GM12874 (cell line): ENCODE data around the gene TMEM238.

Source experiments
- CTCF ChIP-seq: IDR thresholded peaks from 2 replicates; pipeline ENCODE4 v1.5.1; 2011; ENCODE audit warnings: low read depth, mild to moderate bottlenecking, control low read depth, low read length, moderate library complexity; ENCODE audit not compliant: insufficient read depth

TMEM238 gene

DNA sequence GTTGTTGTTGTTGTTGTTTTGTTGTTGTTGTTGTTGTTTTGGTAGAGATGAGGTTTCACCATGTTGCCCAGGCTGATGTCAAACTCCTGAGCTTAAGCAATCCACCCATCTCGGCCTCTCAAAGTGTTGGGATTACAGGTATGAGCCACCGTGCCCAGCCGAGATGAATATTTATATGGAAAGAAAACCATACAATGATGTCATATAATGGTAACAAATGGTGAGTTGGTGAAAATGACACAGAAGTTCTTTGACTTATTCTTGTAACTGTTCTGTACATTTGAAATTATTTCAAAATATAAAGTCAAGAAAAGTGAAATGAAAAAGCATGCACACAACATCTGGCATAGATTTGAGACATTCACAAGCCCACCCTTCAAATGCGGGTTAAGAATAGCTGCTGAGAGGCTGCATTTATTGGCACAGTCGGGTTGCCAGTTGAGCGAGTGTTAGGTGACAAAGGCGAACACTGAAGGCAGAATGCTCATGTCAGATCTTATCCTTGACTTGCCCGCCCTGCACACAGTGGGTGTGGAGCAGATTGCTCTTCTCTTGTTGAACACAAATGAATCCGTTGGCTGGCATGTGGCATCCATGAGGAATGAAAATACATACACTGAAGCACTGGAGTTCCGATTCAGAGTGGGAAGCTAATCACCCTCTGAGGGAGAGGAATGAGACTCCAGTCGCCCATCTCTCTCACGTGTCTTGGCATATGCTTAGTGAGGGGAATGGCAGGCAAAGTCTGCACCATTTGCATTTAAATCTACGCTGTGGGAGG is 39.3 kb upstream of the TMEM238 start:
- TF ChIP-seq CTCF, result no peak

GRCh38 chr19:55419624-55420236 is 35.6 kb upstream of the TMEM238 start:
- TF ChIP-seq CTCF, result no peak

- no peak for TF ChIP-seq CTCF
Observed at GRCh38 chr19:55419103-55419502, 35.0 kb upstream of the TMEM238 start.

DNA sequence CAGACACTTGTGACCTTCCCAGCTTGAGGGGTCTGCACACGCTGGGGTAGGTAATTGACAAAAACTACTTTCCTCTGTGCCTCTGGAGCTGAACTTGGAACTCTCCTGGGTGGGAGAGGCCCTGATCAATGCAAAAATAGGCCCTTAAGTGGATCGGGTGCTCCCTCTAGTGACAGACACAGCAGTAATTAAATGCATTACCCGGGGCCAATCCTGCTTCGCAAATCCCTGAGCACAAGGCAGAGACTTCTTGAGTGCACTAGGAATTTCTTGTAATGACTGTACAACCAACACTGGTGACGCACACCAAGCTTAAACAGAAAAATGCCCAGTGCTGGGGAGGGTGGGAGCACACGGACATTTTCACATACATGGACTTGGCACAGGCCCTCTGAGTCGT is 34.1 kb upstream of the TMEM238 start:
- peak; percentile 68 for TF ChIP-seq CTCF

DNA sequence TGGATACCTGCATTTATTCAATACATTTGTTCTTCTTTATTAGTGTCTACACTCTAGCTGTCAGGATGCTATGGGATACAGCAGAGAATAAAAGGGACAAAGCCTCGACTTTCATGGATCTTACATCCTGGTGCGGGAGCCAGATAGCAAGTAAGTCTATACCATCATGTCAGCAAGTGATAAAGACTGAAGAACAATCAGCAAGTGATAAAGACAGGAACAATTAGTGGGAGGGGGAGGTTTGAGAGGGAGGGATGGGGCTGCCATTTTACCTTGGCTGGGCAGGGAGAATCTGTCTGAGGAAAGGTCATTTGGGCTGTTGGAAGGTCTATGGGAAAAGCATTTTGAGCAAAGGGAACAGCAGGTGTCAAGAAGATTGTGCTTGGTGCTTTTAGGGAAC is 26.1 kb upstream of the TMEM238 start:
- TF ChIP-seq CTCF, result no peak

DNA sequence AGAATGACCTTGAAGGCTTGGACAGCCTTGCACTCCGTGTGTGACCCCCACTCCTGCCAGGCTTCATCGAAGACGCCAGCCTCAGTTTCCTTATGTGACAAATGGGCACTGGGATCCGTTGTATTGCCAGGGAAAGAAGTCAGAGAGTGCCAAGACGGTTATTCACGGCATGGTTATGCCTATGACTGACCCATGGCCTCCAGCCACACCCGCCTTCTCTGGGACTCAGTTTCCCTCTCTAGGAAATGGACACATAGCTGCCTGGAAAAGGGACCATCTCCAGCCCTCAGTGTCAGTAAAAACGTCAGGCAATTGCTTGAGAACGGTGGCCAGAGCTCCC is 24.4 kb upstream of the TMEM238 start:
- no peak for TF ChIP-seq CTCF

- no peak for TF ChIP-seq CTCF
Observed at GRCh38 chr19:55407800-55408532, 23.9 kb upstream of the TMEM238 start.
